Stomach (tissue), 4 donors: ENCODE measurements around the gene THSD7B.

Experiments
- EP300 ChIP-seq: sonication (generic); formaldehyde crosslinking; IDR thresholded peaks from one replicate; pipeline ENCODE4 v1.6.1; 2017; ENCODE audit warnings: antibody characterized with exemption
- POLR2A ChIP-seq, 4 donors: fragments of 450-650 bp; IDR thresholded peaks; one replicate each; pipeline ENCODE4 v1.6.1; 2016; ENCODE audit warnings: antibody characterized with exemption in 4 of 4, control low read depth in 2 of 4, mild to moderate bottlenecking in 1 of 4, moderate library complexity in 1 of 4
- POLR2AphosphoS5 ChIP-seq, 3 donors: sonication (generic); formaldehyde crosslinking; IDR thresholded peaks; one replicate each; pipeline ENCODE4 v1.6.1; 2016; ENCODE audit warnings: antibody characterized with exemption in 3 of 3
- TF ChIP-seq, protein P1 (sequence below), 7 experiments: fragments of 450-650 bp in 4 of 7; fragments of 200-600 bp in 3 of 7; sonication (generic) in 3 of 7; IDR thresholded peaks; one replicate each; pipeline ENCODE4 v1.5.1; 2016 to 2019; ENCODE audit warnings: antibody characterized with exemption in 7 of 7, control low read depth in 2 of 7, mild to moderate bottlenecking in 1 of 7

GRCh38 chr2:137507237-137507636 lies 741.9 kb downstream of the THSD7B start:
- TF ChIP-seq, protein P1, sequence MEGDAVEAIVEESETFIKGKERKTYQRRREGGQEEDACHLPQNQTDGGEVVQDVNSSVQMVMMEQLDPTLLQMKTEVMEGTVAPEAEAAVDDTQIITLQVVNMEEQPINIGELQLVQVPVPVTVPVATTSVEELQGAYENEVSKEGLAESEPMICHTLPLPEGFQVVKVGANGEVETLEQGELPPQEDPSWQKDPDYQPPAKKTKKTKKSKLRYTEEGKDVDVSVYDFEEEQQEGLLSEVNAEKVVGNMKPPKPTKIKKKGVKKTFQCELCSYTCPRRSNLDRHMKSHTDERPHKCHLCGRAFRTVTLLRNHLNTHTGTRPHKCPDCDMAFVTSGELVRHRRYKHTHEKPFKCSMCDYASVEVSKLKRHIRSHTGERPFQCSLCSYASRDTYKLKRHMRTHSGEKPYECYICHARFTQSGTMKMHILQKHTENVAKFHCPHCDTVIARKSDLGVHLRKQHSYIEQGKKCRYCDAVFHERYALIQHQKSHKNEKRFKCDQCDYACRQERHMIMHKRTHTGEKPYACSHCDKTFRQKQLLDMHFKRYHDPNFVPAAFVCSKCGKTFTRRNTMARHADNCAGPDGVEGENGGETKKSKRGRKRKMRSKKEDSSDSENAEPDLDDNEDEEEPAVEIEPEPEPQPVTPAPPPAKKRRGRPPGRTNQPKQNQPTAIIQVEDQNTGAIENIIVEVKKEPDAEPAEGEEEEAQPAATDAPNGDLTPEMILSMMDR (IDR thresholded peaks at IDR 0.05): no peak
- TF ChIP-seq EP300: no peak
- TF ChIP-seq POLR2A (IDR thresholded peaks at IDR 0.05): no peak
- no peak for TF ChIP-seq POLR2AphosphoS5 (IDR thresholded peaks at IDR 0.05)
